NCI-H146 treated with DMSO at 0.1 percent for 48 hours (cell line): ENCODE results near the gene C11orf91.
"Not testable (repeated sequence)": the region's sequence is repeated elsewhere in the genome, so short reads cannot be mapped to it uniquely, and the experiment has no call there.

ENCODE experiments used
- DNase-seq: peaks from one replicate; lab custom pipeline; 2025; ENCODE audit not compliant: unreplicated experiment; lab: John Stamatoyannopoulos, UW

C11orf91 gene, protein sequence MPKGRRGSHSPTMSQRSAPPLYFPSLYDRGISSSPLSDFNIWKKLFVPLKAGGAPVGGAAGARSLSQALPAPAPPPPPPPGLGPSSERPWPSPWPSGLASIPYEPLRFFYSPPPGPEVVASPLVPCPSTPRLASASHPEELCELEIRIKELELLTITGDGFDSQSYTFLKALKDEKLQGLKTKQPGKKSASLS

DNA sequence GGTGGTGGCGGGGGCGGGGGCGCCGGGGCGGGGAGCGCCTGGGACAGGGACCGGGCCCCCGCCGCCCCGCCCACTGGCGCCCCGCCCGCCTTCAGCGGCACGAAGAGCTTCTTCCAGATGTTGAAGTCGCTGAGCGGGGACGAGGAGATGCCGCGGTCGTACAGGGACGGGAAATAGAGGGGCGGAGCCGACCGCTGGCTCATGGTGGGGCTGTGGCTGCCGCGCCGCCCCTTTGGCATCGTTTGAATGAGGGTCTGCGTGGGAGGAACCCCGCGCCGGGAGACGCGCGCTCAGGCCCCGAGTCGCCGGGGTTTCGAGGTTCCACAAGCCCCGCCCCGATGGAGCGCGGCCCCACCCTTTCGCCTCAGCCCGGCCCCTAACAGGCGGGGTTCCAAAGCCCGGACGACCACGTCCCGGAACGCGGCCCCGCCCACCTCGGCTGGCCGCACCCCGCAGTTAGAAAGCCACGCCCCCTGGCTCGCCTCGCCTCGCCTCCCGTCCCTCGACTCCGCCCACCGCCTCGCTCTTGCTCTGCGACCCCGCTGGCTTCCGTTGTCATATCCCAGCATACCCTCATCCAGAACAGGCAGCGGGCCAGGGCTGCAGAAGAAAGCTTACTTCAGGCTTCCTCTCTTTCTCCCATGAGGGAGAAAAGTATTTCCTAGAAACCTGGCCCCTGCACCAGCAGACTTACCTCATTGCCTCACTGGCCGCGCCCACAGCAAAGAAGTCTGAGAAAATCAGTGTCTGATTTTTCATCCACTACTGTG lies at the start of gene C11orf91:
TSS of gene C11orf91 (minus strand) at position 325 of the 770 bp plus-strand sequence. CDS start at position 239, 86 bp downstream.
- DNase-seq, result peak; percentile 88

DNA sequence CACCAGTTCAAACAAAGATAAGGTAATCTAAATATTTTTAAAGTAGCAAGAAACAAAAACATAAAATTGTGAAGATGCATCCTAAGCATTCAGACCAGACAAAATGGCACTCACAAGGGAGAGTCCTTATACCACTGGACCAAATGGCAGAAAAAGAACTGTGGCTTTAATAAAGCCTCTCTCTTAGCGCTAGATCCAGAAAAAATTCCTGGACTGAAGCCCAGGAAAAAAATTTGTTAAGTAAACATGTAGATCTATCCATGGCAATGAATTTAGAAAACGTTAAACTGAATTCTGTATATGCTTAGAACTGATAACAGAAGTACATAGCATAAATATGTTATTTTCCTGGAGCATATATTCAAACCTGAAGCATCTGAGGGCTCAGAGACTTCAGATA lies 47.4 kb upstream of the C11orf91 start:
- no peak for DNase-seq

DNA sequence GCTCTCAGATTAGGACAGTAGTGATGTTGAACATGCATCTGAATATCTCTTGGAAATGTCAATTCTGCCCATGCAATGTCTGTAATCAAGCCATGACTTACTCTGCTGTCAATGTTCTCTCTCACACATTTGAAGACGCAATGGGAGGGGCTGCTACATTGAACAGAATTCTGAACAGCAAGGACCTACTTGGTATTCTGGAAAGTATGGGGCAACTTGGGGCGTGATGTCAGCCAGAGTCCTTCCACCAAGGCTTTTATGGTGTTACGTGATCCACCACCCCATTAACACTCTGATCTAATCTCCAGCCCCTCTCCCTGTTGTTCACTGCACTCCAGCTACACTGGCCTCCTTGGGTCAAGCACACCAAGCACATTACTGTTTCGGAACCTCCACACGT lies 42.7 kb upstream of the C11orf91 start:
- DNase-seq, result no peak

DNA sequence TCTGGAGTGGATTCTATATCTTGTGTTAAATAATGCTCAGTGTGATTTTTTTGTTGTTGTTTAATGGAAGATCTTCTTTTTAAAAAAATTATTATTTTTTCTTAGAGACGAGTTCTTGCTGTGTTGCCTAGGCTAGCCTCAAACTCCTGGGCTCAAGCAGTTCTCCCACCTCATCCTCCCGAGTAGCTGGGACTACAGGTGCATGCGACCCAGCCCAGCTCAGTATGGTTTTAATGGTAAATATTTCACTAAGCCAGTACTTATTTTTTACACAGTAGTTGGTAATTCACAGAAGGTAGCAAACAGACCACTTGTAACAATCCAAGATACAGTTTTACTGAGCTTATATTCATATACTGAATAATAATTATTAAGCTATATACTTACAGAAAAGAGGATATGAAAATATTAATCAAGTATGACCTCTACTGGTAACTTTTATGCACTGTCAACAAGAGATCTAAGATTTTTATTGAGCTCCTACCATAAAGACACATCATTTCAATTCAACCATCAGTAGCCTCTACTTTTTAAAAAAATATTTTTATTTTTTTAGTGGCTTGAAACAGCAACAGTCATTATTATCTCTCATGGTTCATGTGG lies 41.7 kb upstream of the C11orf91 start:
- no peak for DNase-seq

DNA sequence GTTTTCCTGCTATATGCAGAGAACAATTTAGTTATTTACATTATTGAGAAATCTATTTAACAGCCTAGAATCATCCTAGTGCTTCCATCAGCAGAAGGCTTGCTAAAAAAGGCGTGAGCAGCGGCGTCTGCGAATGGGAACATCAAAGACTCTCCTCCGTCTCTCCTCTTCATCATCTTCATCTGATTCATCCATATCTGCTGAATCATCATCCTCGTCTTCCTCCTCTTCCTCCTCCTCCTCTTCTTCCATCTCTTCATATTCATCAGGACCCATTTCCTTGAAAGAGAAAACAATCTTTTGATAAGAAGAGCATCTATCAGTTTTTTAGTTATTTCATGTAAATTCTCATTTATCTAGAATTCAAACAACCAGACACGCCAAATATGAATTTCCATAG lies 41.2 kb upstream of the C11orf91 start:
- no peak for DNase-seq

DNA sequence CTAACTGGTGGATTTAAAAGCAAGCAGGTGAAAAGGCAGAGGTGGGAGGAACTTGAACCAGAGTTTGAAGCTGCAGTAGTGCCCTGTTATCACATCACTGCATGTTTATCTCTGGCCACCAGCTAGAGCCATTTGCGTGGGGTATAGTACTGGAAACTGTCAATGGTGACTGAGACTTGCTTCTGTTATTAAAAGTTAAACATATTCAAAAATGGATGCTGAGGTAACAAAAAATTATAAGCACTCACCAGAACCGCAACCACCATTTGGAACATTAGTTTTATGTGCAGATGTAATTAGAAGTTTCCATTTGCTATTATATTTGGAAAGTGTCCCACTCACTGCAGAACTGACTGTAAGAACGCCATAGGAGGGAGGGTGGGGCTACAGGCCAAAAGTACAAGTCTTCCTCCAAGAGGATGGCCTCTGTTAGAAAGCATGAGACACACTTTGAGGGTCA lies 36.8 kb upstream of the C11orf91 start:
- no peak for DNase-seq

DNA sequence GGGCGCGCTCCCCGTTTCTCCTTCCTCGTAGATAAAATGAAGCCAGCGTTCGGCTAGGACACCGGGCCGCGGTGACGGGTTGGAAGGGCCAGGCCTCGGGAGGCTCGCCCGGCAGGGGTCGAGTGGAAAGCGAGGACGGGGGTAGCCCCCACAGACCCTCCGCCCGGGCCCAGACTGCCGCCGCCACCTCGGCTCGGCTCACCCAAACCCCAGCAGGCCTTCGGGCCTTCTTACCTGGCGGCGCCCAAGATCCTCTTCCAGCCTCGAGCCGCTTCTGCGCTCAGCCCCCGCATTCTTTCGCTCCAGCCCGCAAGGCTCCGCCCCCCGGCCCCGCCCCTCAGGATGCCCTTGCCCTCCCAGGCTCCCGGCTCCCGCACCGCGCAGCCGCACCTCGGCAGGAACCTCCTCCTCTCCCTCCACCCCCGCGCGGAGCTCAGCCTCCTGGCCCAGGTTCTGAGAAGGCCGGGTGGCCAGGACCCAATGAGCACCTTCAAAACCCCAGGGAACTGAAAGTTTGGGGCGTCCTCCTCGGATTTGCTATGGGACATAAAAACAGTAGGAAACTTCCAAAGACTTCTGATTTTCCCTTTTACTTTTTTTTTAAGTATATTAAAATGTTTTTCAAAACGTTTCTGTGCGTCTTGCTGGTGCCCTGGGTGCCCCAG lies 35.7 kb upstream of the C11orf91 start, which contains the start of gene CD59:
TSS of gene CD59 (minus strand) at position 276 of the 665 bp plus-strand sequence. CDS start 13,978 bp downstream, outside the sequence.
- peak; percentile 80 for DNase-seq

DNA sequence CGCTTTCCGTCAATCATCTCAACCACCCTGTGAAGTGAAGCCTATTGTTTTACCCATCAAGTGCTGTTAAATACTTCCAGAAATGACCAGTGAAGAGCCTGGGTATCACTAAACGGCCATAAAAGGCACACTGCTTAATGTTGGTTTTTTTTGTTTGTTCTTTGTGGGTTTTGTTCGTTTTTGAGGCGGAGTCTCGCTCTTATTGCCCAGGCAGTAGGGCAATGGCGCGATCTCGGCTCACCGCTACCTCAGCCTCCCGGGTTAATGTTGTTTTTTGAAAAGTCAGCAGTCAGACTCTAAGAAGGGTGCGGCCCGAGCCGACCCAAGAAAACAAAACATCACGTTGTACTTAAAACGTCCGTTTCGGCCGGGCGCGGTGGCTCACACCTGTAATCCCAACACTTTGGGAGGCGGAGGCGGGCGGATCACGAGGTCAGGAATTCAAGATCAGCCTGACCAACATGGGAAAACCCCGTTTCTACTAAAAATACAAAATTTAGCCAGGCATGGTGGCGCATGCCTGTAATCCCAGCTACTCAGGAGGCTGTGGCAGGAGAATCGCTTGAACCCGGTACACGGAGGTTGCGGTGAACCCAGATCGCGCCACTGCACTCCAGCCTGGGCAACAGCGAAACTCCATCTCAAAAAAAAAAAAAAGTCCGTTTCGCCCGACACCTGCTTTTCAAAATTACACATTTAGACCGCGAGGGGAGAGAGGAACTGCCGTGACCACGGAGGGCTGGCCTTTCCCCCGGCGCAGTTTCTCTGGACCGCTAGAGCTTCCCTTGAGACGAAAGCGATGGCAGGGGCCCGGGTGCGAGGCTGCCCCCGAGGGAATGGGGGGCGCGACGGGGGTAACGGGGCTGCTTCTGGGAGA lies 34.9 kb upstream of the C11orf91 start:
- DNase-seq, result peak; percentile 41

DNA sequence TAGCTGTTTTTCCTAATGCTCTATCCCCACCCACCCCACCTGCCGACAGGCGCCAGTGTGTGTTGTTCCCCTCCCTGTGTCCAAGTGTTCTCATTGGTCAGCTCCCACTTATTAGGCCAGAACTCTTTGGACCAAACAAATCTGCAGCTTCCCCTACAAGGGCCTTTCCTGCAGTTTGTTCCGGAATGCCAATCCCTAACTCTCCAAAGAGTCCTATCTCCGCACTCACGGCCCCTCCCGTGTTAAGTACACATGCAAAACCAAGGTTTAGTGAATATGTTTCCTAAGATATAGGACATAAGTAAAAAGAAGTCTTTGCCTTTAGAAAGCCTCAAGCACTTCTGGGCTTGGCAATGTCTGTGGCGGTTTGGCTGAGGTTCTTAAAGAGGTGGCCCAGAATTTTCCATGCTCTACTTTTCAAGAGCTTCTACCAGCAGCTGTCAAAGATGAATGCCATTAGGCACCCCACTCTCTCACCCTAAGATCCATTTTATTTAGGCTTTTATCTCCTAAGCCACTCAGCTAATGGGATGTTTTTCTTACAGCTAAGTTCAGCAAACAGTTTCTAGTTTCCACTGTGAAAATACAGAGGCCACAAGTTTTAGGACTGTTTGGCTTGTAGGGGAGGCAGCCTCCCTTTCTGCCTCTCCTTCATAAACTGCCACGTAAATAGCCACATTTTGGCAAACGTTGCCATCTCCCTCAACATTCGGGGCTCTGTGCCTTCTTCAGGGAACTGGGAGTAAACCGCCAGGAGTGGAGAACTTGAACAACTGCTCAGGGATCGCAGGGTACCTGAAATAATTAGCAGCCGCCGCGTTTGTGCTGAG lies 34.0 kb upstream of the C11orf91 start:
- no peak for DNase-seq

DNA sequence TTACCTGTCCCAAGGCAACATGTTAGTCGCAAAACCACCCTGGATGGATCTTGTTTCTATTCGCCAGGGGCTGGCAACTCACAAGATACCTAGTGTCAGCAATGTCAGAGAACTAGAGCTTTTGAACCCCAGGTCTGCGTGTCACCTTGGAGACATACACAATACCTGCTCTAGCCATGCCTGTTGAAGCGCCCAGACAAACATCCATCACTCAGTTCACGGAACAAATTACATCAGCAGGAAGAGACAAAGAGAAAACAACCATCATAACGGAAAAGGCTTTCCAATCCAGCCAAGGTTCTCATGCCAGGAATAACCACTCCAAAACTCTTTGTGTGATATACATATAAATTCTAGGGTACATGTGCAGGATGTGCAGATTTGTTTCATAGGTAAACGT lies 33.4 kb upstream of the C11orf91 start:
- DNase-seq, result no peak

DNA sequence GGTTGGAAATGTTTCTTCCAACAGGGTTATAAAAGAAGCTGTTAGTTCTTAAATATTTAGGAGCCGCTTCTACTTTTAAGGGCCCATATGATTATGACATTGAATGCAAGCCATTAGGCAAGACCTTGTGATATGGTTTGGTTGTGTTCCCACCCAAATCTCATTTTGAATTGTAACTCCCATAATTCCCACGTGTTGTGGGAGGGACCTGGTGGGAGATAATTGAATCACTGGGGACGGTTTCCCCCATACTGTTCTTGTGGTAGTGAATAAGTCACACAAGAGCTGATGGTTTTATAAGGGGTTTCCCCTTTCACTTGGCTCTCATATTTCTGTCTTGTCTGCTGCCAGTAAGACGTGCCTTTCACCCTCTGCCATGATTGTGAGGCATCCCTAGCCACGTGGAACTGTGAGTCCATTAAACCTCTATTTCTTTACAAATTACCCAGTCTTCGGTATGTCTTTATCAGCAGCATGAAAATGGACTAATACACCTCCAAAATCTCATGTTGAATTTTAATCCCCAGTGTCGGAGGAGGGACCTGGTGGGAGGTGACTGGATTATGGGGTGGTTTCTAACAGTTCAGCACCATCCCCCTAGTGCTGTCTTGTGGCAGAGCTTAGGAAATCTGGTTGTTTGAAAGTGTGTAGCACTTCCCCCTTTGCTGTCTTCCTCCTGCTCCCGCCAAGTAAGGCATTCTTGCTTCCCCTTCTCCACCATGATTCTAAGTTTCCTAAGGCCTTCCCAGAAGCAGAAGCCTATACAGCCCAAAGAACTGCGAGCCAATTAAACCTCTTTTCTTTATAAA lies 31.3 kb upstream of the C11orf91 start:
- DNase-seq, result no peak

DNA sequence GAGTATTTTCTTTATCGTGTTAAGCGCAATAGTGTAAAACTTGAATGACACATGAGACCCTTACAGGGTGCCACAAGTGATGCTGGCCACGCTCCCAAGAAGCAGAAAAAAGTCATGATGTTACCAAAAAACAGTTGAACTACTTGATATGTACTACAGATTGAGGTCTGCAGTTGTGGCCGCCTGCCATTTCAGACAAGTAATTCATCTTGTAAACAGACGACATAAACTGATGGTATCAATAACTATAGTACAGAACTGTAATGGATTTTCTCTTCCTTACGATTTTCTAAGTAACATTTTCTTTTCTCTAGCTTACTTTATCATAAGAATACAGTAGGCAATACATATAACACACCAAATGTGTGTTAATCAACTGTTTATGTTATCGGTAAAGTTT lies 30.1 kb upstream of the C11orf91 start:
- DNase-seq, result no peak

DNA sequence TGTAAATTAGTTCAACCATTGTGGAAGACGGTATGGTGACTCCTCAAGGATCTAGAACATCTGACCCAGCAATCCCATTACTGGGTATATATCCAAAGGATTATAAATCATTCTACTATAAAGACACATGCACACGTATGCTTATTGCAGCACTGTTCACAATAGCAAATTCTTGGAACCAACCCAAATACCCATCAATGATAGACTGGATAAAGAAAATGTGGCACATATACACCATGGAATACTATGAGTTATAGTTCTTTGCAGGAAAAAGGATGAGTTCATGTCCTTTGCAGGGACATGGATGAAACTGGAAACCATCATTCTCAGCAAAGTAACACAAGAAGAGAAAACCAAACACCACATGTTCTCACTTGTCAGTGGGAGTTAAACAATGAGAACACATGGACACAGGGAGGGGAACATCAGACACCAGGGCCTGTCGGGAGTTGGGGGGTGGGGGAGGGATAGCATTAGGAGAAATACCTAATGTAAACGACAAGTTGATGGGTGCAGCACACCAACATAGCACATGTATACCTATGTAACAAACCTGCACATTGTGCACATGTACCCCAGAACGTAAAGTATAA lies 28.5 kb upstream of the C11orf91 start:
- DNase-seq, result not testable (repeated sequence)

DNA sequence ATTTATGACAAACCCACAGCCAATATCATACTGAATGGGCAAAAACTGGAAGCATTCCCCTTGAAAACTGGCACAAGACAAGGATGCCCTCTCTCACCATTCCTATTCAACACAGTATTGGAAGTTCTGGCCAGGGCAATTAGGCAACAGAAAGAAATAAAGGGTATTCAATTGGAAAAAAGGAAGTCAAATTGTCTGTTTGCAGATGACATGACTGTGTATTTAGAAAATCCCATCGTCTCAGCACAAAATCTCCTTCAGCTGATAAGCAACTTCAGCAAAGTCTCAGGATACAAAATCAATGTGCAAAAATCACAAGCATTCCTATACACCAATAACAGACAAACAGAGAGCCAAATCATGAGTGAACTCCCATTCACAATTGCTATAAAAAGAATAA lies 26.9 kb upstream of the C11orf91 start:
- not testable (repeated sequence) for DNase-seq

DNA sequence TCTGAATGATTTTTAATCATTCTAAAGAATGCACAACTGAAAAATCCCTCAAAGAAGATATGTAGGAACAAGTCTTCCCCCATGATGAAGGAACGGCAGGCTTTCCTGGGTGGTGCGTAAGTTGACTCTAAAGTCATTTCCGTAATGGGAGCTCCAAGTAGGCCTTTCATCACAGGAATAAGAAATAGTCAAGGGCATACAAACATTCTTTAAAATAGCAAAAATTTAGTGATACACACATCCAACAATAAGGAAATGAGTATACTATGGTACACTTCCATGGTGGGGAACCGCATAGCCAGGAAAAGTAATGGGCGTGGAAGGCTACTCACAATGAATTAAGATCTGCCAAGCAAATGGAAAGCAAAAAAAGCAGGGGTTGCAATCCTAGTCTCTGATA lies 24.9 kb upstream of the C11orf91 start:
- no peak for DNase-seq

DNA sequence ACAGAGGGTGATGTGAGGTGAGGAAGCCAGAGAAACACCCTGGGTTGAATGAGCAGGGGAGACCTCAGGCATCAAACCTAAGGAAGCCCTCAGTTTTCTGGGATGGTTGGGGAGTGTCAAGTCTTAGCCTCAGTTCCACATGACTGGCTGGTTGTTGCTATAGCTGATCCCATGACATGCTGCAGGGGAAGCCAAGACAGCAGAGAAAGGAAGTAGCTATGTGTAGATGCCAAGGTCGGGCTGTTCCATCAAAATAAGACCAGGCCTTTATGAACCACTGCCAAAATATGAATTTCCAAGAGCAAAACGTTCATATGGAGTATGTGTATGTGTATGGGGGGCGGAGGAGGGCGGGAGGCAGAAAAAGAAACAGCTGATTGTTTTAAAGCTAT lies 24.0 kb upstream of the C11orf91 start:
- no peak for DNase-seq

DNA sequence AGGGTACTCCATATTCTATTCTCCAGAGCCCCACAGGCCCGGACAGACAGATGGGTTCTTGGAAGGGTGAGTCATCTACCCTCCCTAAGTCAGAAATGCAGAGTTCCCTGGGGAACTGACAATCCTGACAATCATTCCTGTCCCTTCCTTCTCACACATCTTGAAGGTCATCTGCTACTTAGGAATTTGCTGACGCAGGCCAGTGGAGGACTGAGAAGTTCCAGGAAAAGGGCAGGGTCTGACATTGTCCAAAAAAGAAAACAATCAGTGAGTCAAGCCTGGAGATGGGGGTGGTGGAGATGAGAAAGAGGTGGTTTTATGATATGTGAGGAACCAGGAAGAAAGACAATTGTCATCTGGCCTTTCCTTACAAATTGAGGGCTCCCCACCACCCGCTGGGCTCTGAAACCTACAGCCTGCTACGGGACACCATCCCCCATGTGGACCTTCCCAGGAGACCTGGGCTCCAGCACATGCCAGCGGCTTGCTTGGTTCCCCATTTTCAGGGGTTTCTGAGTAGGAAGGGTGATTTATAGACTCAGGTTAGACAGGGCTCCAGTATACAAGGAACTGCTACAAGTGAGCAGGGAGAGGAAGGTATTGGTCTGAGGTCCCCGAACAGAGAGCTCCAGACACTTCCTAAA lies 22.7 kb upstream of the C11orf91 start:
- DNase-seq, result no peak
